MM.1S (cell line): ENCODE data around the gene CSDE1.

Experiments
- EZH2 ChIP-seq: fragments of 300-600 bp; sonication (generic); optimal IDR thresholded peaks from 2 replicates; pipeline ENCODE3; 2017; ENCODE audit warnings: low read depth, mild to moderate bottlenecking, antibody characterized with exemption, low read length, mixed read lengths
- TF ChIP-seq, protein P1 (sequence below): fragments of 300-600 bp; sonication (generic); IDR thresholded peaks from 2 replicates; pipeline ENCODE4 v1.5.1; 2016; ENCODE audit warnings: antibody characterized with exemption, low read length, mixed read lengths

DNA sequence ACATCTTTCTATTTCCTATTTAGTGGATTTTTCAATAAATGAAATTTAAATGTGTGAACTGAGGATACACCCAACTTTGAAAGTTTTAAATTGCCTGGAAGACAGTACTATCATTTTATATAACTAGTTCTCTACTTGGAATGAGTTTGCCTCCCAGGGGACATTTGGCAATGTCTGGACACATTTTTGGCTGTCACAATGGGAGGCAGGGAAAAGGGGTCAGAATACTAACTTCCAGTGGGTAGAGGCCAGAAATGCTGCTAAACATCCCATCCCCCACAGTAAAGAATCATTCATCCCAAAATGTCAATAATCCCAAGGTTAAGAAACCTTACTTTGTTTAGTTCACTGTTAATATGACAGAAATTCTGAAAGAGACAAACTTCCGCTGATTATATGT is 28.0 kb downstream of the CSDE1 start:
- TF ChIP-seq, protein P1, sequence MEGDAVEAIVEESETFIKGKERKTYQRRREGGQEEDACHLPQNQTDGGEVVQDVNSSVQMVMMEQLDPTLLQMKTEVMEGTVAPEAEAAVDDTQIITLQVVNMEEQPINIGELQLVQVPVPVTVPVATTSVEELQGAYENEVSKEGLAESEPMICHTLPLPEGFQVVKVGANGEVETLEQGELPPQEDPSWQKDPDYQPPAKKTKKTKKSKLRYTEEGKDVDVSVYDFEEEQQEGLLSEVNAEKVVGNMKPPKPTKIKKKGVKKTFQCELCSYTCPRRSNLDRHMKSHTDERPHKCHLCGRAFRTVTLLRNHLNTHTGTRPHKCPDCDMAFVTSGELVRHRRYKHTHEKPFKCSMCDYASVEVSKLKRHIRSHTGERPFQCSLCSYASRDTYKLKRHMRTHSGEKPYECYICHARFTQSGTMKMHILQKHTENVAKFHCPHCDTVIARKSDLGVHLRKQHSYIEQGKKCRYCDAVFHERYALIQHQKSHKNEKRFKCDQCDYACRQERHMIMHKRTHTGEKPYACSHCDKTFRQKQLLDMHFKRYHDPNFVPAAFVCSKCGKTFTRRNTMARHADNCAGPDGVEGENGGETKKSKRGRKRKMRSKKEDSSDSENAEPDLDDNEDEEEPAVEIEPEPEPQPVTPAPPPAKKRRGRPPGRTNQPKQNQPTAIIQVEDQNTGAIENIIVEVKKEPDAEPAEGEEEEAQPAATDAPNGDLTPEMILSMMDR, result no peak
- TF ChIP-seq EZH2, result no peak
